ENCODE measurements around the gene PIEZO1. TPM values are rescaled to one million over a fixed set of nuclear protein-coding genes. Genes with fewer than 3 reads are reported as not detected.

Gene PIEZO1
- total and polyA plus RNA-seq, 9 of the 15 experiments (the other 6 are each of a cell fraction or from before 2014, with no cell fraction given): 3.6 to 432 (median 131) TPM

DNA sequence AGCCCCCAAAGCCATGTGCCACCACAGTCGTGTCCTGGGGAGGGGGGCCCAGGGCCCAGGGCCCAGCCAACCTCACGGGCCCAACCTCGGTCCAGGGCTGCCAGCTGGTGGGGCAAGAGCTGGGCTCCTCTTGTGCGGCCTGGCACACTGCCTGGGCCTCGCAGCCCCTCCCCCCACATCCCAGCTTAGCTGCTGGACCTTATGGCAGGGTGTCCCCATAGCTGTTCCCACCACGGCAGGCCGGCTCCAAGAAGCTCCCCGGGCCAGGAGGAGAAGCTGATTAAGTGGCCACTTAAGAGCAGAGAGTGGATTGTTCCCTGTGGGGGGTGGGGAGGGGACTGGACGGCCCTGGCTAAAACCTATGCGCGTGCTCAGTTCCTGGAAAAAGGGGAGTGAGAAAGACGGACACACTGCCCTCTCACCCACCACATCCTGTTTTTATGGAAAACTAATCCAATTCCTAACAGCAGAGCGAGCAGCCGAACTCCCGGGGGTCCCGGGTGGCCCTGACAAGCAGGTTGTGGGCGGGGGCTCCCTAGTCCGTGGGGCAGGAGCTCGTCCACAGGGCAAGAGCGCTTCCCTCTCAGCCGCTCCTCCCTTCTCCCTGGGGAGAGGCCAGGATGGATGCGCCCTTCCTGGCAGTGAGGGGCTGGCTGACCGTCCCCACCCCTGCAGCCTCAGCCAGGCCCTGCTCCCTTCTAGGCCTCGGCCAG lies 16.8 kb downstream of the PIEZO1 start (continued):
- TF ChIP-seq ZFP91 (CRISPR knock-in tag; IDR thresholded peaks at IDR 0.05) (0 out of 2 replicates have a peak, but pooled peaks have one; percentile 20), RFX1 (IDR thresholded peaks at IDR 0.05) (no peak), ZNF311 (CRISPR knock-in tag; IDR thresholded peaks at IDR 0.05) (no peak), RFX5 (IDR thresholded peaks at IDR 0.05; ENCODE audit: low read depth, low read length) (no peak), POLR2G (IDR thresholded peaks at IDR 0.05; ENCODE audit: low read depth, low read length) (peak; percentile 62), ZNF354B (CRISPR knock-in tag; IDR thresholded peaks at IDR 0.05) (no peak), TARDBP (IDR thresholded peaks at IDR 0.05) (no peak), NONO (IDR thresholded peaks at IDR 0.05; ENCODE audit: low read depth in 2 of 2, low read length in 1 of 2) (no peak), PTTG1 (tag; IDR thresholded peaks at IDR 0.05; ENCODE audit: low read depth) (no peak), RAD21 (CRISPR knock-in tag; conservative IDR thresholded peaks at IDR 0.05 in 1 of 2, IDR thresholded peaks at IDR 0.05 in 1 of 2) (peak in 1 of 2 experiments; percentile 11; a peak in 1 of 4 replicates), GTF2F1 (IDR thresholded peaks at IDR 0.05; ENCODE audit: low read depth, low read length) (no peak), POLR2AphosphoS5 (IDR thresholded peaks at IDR 0.05; ENCODE audit: control insufficient read depth, insufficient read depth, low read depth, low read length) (0 out of 2 replicates have a peak, but pooled peaks have one; percentile 11), EWSR1 (IDR thresholded peaks at IDR 0.05; ENCODE audit: borderline replicate concordance, low read depth, partially characterized antibody) (no peak), MBD2 (IDR thresholded peaks at IDR 0.05; ENCODE audit: borderline replicate concordance, low read depth) (0 out of 2 replicates have a peak, but pooled peaks have one; percentile 22), ELF4 (CRISPR knock-in tag; IDR thresholded peaks at IDR 0.05) (no peak), NRF1 (conservative IDR thresholded peaks at IDR 0.05 in 1 of 2, IDR thresholded peaks at IDR 0.05 in 1 of 2) (peak; percentile 78 to 82), RBFOX2 (IDR thresholded peaks at IDR 0.05; ENCODE audit: low read depth, low read length) (peak; percentile 51), PHF20 (IDR thresholded peaks at IDR 0.05; ENCODE audit: partially characterized antibody) (no peak), FOXM1 (IDR thresholded peaks at IDR 0.05; ENCODE audit: low read depth) (no peak), FOXM1 (CRISPR knock-in tag; IDR thresholded peaks at IDR 0.05; ENCODE audit: low read depth) (no peak), SNIP1 (IDR thresholded peaks at IDR 0.05; ENCODE audit: low read depth) (no peak), ZEB2 (IDR thresholded peaks at IDR 0.05) (no peak), RBM34 (IDR thresholded peaks at IDR 0.05; ENCODE audit: borderline replicate concordance, insufficient read depth, low read length) (no peak)
- TF ChIP-seq, protein P1, sequence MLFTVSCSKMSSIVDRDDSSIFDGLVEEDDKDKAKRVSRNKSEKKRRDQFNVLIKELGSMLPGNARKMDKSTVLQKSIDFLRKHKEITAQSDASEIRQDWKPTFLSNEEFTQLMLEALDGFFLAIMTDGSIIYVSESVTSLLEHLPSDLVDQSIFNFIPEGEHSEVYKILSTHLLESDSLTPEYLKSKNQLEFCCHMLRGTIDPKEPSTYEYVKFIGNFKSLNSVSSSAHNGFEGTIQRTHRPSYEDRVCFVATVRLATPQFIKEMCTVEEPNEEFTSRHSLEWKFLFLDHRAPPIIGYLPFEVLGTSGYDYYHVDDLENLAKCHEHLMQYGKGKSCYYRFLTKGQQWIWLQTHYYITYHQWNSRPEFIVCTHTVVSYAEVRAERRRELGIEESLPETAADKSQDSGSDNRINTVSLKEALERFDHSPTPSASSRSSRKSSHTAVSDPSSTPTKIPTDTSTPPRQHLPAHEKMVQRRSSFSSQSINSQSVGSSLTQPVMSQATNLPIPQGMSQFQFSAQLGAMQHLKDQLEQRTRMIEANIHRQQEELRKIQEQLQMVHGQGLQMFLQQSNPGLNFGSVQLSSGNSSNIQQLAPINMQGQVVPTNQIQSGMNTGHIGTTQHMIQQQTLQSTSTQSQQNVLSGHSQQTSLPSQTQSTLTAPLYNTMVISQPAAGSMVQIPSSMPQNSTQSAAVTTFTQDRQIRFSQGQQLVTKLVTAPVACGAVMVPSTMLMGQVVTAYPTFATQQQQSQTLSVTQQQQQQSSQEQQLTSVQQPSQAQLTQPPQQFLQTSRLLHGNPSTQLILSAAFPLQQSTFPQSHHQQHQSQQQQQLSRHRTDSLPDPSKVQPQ (CRISPR knock-in tag; IDR thresholded peaks at IDR 0.05; ENCODE audit: borderline replicate concordance): no peak
